Fibroblast of upper back skin (primary cell): ENCODE measurements around the gene ATAD3A.
"Not testable (repeated sequence)": the region's sequence is repeated elsewhere in the genome, so short reads cannot be mapped to it uniquely, and the experiment has no call there.

Experiments used
- DNase-seq: peaks from one replicate; pipeline ENCODE4 v3.0.0-alpha.2; 2013

Gene ATAD3A

DNA sequence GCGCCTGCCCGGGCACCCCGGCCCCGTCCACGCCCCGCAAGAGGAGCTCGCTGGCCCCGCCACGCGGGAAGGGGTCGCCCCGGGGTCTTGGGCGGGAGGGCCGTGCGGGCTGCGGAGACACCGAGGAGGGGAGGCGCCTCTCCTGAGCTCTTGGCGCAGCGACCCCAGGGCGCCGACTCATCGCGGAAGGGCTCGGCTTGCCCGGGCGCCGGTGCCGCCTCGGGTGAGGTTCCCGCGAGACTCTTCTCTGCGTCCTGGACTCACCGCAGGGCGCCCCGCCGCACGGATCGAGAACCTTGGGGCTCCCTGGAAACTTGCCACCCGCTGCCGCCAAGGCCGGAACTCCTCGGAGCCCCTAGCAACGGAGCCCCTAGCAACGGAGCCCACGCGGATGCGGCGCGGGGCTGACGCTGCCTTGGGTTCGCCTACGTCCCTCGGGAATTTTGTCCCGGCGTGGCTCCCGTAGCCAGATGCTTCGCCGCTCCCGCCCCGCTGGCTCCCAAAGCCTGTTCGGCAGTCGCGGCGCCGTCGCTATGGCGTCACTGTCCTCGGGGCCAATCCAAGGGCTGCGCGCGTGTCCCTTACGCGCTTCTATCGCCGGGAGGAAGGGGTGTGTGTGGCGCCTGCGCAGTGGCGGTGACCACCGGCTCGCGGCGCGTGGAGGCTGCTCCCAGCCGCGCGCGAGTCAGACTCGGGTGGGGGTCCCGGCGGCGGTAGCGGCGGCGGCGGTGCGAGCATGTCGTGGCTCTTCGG, at the start of gene ATAD3A:
Gene ATAD3A (plus strand): TSS at position 630 of the 753 bp plus-strand sequence. CDS start 107 bp downstream, at position 737.
- peak; percentile 98 for DNase-seq

DNA sequence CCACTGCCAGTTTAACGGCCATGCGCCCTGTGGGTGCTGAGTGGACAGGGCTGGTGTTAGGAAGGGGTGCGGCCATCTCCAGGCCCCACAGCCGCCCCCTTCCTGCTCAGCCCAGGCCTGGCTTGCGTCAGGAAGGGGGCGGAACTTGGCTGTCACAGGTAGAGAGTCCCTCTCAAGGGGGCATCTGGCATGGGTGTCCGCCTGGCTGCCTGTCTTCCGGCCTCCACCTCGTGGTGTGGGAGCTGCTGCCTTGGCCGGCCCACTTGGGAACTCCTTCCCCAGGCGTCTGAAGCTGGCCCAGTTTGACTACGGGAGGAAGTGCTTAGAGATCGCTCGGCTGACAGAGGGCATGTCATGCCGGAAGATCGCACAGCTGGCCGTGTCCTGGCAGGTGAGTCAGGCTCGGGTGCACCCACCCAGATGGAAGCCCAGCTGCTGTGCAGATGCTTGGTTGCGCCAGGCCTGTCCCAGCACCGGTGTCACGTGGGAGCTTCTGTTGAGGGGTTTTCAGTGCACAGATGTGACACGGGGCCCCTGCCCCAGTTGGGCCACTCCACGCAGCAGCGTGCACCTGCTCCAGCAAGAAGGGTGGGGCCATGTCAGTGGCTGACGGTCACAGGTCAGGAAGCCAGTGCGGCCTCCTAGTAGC, 49.5 kb upstream of the ATAD3A start:
- DNase-seq = peak; percentile 22

DNA sequence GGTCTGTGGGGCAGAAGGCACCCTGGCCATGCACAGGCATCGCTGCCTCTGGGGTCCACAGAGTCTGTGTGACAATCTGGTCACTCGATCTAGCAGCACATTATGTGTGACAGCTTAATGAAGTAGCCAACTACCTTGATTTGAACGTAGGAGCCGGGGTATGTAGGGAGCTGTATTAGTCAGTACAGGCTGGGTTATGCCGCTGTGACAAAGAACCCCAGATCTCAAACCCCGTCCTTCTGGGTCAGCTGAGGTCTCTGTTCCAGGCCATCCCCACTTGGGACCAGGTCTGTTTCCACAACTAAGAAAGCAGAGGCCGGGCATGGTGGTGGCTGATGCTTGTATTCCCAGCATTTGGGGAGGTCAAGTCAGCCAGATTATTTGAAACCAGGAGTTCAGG, 48.6 kb upstream of the ATAD3A start:
- no peak for DNase-seq

DNA sequence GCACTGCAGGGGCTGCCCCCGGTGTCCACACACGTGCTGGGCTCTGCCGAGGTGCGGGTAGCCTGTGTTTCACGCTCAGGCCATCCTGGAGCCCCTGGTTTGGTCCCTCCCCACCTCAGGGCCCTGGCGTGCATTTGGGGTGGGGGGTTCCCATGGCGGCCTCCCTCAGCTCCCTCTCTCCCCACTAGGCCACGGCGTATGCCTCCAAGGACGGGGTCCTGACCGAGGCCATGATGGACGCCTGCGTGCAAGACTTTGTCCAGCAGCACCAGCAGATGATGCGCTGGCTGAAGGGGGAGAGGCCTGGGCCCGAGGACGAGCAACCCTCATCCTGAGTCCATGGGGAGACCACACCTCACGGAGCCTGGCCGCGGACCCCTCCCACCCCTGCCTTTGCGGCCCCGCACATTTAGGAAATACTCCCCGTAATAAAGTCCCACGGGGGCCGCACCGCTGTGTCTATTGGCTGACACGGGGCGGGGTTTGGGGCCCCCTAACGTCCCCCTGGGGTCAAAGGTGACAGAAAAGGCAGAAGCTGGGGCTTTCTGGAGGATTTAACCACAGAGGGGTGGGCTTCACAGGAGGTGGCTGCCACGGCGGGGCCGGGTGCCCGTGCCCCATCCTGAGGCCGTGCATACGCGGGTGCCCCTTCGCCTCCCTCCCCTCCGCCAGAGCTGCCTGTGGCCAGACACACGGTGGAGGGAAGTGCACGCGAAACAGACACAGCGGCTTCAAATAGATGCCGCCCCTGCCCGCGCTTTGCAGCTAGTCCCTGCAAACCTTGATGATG, 43.6 kb upstream of the ATAD3A start:
- not testable (repeated sequence) for DNase-seq

DNA sequence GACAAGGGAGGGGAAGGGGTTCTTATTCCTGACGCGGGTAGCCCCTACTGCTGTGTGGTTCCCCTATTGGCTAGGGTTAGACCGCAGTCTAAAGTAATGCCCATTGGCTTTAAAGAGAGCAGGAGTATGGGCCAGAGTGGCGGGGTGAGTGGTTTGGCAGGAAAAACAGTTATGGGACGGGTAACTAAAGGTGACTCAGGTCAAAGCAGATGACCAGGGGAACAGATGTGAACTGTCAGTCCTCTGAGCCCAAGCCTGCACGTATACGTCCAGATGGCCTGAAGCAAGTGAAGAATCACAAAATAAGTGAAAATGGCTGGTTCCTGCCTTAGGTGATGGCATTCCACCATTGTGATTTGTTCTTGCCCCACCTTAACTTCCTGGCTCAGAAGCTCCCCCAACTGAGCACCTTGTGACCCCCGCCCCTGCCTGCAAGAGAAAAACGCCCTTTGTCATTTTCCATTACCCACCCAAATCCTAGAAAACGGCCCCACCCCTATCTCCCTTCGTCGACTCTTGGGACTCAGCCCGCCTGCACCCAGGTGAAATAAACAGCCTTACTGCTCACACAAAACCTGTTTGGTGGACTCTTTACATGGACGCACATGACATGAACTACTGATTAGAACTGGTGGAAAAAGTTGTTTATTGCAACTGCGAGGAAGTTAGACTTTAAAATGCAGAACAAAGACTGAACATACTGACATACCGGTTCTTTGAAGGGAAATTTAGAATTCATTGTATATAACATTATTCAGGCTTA, 41.2 kb upstream of the ATAD3A start:
- DNase-seq = no peak

DNA sequence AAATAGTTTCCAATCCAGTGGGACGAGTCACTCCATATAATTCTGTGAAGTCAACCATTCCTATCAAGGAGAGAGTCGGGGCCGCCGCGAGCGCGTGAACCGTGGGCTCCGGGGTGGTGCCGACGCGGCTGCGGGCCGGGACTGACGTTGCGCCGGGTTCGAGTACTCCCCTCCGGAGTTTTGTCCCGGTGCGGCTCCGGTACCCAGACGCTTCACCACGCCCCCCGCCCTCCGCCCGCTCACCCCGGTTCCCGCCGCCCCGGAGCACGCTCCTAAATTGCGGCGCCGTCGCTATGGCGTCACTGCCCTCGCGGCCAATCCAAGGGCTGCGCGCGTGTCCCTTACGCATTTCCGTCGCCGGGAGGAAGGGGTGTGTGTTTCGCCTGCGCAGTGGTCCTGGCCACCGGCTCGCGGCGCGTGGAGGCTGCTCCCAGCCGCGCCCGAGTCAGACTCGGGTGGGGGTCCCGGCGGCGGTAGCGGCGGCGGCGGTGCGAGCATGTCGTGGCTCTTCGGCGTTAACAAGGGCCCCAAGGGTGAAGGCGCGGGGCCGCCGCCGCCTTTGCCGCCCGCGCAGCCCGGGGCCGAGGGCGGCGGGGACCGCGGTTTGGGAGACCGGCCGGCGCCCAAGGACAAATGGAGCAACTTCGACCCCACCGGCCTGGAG, 40.4 kb upstream of the ATAD3A start, which contains the start of gene ATAD3B:
Gene ATAD3B (plus strand): TSS at position 377 of the 664 bp plus-strand sequence. CDS start 120 bp downstream, at position 497.
- peak; percentile 90 for DNase-seq

DNA sequence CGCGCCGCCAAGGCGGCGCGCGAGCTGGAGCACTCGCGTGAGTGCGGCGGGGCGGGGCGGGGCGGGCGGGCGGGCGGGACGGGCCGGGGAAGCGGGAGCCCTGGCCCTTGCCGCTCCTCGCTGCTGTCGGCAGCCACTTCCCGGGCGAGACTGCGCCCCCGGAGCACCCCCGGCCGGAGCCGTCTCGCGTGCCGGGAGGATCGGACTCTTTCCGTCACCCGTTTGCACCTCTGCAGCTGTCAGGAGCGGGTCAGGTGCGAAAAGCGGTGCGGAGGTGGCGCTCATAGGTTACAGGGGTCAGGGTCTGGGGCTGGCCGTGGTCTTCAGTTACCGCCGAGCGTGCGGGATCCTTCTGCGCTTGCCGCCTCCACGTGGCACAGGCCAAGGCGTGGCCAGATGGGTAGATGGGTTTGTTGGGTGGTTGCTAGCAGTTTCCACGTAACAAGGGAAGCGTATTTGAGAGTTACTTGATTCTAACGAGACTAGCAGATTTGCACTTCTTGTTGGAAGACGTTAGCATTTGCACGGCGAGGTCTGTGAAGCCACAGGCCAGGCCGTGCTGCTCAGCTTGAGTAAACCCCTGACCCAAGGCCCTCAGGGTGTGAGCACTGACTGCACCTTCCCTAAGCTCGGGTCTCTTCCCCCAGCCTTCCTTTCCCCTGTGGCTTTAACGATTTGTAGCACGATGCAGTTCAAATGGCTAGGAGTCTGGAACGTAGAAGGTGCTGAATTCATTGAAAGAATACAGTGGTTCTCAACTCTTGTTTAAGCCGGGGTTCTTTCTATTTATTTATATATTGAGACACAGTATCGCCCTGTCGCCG, 39.7 kb upstream of the ATAD3A start:
- DNase-seq = not testable (repeated sequence)

DNA sequence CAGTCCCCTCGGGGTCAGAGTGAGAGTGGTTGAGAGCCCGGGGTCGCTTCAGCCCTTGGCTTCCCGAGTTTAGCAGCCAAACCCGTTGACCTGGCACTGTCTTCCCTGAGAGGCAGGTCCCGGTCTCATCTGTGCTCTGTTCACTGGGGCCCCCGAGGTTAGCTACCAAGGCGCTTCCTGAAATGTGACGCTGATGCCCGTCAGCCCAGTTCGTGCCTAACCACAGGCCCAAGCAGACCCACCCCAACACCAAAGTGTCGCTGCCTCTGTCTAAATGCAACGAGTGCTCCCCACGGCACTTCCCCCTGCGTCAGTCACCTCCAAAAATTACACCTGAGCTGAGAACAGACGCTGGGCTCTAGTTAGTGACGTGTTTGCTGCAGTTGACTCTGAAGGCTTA, 36.0 kb upstream of the ATAD3A start:
- not testable (repeated sequence) for DNase-seq

DNA sequence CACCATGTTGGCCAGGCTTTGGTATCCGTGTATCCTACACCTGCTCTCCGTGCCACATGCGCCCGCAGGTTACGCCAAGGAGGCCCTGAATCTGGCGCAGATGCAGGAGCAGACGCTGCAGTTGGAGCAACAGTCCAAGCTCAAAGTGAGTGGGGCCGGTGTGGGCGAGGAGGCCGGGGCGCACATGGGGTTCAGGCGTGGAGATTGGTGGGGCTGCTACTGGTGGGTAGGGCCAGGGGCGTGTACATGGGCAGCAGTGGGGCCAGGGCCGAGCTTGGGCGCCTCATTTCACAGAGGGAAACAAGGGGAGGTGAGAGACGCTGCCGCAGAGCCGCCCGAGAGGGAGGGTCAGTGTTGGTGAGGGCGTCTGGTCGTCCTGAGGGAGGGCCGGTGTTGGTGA, 34.8 kb upstream of the ATAD3A start:
- DNase-seq = no peak

DNA sequence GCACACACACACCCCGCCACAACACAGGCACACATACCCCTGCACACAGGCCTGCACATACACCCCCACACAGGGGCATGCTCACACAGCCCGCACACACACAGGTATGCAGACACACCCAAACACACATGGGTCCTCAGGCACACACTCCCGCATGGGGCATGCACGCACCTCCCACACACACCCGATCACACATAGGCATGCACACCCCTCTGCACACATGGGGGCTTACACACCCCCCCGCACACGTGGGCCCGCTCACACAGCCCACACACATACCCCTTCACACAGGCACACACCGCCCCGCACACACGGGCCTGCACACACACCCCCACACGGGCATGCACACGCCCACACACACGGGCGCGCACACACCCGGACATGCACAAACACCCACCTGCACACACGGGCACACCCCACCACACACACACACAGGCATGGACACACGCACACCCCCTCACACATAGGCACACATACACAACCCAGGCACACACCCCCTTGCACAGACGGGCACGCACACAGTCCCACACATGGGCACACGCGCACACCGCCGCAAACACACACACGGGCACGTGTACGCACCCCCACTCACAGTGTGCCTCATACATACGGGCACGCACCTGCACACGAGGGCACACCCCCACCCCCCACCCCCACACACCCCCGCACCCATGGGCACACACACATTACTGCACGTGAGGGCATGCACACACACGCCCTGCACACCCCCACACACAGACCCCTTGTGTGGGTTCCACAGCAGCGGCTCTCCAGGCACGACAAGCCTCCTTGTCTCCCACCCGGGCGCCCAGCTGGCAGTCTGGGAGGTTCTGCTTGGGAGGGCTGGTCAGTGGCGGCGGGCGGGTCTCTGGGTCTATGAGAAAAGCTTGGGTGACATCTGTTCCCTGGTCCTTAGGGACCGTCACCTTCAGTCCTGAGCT, 32.1 kb upstream of the ATAD3A start:
- DNase-seq = no peak

DNA sequence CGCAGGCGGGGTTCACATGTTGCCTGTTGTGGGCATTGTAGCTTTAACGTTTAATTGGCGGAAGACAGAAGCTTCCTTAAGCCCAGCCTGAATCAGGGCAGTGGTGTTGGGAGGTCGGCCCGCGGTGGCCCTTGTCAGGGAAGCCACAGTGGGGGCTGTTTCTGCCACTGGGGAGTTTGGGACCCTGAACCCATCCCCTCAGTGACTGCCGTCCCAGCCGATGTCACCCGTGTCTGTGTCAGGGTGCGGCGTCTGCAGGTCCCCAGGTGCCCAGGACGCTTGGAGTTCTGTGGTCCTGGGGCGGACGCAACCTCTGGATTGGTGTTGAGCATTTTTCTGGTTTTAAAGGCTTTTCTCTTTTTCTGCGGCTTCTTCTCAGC, 31.5 kb upstream of the ATAD3A start:
- DNase-seq = not testable (repeated sequence)

DNA sequence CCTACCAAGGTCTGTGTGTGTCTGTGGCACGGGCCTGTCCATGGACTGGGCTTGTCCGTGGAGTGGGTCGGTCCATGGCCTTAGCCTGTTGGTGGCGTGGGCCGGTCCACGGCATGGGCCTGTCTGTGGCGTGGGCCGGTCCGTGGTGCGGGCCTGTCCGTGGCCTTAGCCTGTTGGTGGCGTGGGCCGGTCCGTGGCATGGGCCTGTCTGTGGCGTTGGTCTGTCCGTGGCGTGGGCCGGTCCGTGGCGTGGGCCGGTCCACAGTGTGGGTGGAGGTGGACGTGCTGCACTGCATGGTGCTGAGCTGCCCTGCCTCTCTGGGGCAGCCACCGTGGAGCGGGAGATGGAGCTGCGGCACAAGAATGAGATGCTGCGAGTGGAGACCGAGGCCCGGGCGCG, 30.2 kb upstream of the ATAD3A start:
- DNase-seq = not testable (repeated sequence)

DNA sequence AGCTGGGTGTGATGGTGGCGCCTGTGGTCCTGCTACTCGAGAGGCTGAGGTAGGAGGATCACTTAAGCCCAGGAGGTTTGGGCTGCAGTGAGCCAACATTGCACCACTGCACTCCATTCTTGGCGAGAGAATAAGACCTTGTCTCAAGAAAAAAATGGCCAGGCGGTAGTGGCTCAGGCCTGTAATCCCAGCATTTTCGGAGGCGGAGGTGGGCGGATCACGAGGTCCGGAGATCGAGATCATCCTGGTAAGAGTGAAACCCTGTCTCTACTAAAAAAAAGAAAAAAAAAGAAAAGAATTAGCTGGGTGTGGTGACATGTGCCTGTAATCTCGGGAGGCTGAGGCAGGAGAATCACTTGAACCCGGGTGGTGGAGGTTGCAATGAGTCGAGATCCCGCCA, 29.1 kb upstream of the ATAD3A start:
- DNase-seq = no peak

DNA sequence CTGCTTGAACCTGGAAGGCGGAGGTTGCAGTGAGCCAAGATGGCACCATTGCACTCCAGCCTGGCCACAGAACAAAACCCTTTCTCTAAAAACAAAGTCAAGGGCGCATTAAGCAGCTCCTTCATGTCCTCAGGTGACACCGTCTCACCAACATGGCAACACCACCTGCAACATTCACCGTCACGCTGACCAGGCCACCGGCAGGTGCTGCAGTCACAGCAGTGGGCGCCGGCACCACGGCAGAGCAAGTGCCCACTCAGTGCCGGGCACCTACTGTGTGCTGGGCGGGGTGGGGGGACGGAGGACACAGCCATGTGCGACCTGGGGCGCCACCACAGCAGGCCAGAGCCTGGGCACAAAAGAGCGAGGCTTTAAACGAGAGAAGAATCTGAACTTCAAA, 28.2 kb upstream of the ATAD3A start:
- DNase-seq = no peak

DNA sequence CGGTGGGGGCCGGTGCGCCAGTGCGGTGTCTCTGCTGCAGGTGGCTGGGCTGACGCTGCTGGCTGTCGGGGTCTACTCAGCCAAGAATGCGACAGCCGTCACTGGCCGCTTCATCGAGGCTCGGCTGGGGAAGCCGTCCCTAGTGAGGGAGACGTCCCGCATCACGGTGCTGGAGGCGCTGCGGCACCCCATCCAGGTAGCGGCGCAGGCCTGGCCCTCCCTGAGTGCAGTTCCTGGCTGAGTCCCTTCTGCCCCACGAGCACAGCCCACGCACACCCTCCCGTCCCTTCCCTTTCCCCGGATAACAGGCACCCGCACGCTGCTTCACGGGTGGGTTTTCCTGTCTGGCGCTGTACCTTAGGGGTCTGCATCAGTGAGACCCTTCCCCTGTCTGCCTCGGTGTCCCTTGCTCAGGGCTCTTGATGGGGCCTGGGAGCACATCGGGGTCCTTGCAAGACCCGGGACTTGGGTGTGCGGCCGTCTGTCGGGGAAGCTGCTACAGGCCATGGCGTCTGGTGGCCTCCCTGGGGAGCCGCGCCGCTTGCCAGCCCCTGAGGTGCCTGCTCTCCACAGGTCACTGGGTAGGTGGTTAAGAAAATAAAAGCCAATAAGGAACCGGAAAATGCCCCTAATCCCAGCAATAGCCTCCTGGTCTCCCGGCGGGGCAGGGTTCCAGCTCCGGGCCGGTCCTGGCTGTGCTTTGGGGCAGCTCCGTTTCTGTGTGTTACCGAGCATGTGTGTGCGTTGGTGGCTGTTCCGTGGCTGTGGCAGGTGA, 26.8 kb upstream of the ATAD3A start:
- not testable (repeated sequence) for DNase-seq

DNA sequence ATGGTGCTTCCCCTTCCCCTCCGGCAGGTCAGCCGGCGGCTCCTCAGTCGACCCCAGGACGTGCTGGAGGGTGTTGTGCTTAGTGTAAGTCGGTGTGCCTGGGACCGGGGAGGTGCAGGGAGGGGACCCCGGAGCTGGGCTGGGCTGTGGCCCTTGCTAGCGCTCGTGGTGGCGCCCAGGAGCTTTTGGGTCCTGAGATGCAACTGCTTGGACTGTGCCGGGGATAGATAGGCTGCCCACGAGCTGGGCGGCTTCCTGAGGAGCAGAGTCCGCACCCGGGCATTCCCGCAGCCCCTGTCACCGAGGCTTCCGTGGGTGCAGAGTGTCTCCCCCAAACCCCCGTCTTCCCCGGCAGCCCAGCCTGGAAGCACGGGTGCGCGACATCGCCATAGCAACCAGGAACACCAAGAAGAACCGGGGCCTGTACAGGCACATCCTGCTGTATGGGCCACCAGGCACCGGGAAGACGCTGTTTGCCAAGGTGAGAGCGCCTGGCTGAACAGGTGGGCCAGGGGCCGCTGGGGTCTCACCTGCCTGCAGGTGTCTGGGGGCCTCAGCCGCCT, 26.1 kb upstream of the ATAD3A start:
- not testable (repeated sequence) for DNase-seq

DNA sequence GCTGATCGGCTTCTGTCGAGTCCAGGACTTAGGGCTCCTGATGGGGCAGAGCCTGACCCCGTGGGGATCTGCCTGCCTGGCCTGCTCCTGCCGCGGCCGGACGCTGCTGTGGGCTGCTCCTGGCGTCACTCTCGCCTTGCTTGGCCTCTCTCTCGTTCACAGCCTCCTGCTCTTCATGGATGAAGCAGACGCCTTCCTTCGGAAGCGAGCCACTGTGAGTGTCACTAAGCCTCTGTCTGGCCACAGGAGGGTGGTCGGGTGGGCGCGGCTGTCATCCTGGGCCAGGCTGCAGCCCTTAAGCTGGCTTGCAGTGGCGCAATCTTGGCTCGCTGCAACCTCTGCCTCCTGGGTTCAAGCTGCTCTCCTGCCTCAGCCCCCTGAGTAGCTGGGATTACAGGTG, 24.3 kb upstream of the ATAD3A start:
- DNase-seq = no peak

DNA sequence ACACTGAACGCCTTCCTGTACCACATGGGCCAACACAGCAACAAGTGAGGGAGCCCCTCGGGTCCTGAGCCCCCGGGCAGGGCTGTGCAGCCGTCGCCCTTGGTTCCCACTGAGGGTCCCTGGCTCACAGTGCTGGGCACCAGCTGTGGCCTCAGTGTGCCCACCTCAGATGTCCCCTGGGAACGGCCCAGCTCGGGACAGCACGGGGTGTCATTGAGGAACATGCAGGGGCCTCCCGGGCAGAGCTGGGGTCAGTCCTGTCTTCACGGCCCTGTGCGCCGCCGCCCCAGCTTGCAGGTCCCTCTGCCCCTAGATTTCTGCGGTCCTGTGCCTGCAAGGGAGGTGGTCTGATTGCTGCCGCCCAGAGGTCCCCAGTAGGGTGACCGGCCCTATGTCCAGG, 22.7 kb upstream of the ATAD3A start:
- DNase-seq = no peak

DNA sequence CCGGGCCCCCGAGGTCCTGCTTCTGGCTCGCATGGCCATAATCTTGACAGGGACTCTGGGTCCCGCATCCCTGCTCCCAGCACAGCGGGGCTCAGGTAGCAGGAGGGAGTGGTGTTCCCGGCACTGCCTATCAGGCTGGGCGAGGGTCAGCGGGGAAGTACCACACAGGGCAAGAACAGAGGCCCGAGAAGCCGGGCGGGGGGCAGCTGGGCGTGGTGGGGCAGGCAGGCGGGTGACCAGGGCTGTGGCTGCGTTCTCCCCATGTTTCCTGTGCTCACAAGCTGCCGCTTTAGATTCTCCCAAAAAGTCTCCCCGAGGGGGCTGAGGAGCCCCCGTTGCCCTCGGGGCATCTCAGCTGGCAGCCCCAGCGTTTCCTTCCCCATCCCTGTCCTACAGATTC, 22.1 kb upstream of the ATAD3A start:
- no peak for DNase-seq
